ENCODE measurements around the gene GPR68.
"Not testable (repeated sequence)": the region's sequence is repeated elsewhere in the genome, so short reads cannot be mapped to it uniquely, and the experiment has no call there.

The GPR68 gene

DNA sequence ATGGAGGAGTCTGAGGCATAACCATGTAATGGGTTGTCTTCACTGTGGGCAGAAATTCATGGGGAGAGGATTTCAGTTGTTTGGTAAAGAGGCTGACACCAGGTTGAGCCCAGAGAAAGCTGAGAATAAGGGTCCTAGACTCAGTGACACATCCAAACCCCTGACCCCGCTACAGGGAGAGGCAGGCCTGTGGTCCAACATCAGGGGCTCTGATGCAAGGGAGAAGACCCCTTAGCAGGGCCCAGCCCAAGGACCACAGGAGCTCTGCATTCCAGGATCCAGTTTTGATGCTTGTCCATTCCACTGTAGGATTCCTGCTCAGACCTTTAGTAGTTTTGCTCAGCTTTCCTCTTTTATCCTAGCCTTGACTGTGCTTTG is 15.5 kb downstream of the GPR68 start:
- DNase-seq = no peak

DNA sequence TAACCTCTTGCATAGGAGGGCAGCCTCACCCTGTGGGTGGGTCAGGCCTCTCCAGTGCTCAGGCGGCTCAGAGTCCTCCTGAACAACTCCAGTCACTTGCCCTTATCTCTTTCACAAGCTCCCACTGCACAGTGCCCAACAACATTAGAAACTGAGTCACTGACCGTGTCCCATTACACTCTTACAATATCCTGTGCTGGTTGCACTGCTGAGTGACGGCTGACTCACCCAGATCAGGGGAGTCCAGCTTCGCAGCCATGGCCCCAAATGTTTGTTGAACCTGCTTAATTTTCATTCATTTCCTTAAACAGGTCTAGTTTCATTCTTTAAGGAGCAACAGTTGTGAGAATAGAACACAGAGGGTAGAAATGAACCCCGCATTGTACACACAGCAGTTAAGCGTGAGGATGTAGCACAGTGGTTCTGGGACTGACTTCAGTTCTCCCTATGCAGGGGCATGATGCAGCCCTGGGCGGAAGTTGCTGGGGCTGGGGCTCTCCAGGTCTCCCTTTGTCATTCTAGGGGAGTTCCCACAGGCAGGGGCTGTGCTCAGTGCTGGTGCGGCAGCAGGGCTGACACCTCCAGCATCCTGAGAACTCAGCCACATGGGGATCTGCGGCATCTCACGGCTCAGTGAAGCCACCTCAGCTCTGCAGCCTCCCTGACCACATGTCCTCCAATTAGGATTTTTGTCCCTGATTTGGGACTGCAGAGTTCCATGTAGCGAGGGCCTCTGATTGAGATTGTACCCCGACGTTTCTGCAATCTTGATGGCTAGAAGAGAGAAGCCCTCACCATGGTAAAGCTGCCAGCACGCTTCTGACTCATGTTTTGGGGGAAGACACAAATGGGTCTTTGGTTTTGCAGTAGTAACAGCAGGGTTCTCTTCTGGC is 16.1 kb downstream of the GPR68 start:
- no peak for DNase-seq

DNA sequence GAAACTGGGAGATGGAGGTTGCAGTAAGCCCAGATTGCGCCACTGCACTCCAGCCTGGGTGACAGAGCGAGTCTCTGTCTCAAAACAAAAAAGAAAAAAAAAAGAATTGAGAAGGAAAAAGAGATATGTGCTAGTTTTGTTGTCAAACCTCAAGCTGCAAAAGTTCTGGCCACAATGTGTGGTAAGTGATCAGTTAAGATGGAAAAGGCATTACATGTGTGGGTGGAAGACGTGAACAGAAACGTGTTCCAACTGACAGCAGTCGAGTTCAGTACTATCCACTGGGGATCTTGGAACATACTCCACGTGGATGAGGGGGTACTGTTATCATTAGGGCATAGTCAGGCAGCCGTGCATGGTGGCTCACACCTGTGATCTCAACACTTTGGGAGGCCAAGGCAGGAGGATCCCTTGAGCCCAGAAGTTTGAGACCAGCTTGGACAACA is 17.3 kb downstream of the GPR68 start:
- no peak for DNase-seq

DNA sequence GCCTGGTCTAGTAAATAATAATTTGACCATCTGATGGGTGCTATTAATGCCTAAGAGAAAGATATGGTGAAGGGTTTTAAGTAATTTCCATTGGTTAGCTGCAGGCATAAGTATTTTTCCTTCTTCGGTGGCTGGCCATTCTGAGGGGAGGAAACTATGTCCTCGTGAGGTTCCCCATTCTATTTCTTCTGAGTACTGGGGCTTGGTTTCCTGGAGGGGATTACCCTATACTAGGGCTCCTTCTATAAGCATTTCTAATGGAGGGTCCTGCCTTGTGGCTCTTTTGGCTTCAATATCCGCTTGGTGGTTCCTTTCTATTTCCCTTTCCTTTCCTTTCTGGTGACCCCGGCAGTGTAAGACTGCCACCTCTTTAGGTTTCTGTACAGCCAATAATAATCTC is 18.1 kb downstream of the GPR68 start:
- DNase-seq = not testable (repeated sequence)

DNA sequence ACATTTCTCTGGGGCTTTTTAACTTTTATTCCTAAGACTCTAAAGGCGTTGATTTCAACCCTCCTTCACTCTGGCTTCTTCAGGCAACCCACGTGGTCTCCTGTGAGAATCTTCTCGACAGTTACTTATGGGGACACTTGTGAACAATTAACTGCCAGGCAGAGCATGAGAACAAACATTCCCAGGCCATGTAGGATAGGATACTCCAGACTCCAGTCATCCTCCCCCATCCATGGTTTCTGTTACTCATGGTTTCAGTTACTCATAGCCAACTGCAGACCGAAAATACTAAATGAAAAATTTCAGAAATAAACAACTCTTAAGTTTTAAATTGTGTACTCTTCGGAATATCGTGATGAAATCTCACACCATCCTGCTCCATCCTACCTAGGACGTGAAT is 19.5 kb downstream of the GPR68 start:
- DNase-seq = no peak

DNA sequence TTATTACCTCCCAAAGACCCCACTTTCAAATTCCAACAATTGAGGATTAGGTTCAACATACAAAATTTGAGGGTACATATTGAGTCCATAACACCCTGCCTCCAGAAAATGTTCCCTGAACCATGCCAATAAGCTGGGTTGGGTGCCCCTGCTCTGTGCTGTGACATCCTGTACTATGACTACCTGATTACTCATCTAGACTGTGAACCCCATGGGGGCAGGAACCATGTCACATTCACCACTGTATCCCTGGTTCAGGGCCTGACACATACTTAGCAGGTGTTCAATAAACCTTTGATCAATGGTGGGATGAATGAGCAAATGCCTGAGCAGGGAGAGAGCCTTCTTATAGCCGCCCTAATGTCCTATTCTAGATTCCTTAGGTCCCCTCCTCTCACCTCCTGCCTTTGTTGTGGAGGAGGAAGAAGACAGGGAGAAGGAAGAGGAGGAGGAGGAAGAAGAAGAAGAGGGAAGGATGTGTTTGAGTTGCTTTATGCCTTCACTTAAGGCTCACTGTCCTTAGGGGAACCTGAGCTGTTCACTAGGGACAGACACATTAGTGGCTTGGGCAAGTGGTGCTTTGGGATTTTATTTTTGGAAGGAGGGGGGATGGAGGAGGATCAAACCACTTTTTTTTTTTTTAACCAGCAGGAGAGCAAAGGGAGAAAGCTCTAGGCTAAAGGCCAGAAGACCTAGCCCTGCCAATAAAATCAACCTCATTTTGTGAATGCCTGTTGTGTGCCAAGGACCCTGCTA is 21.3 kb downstream of the GPR68 start:
- DNase-seq = no peak

DNA sequence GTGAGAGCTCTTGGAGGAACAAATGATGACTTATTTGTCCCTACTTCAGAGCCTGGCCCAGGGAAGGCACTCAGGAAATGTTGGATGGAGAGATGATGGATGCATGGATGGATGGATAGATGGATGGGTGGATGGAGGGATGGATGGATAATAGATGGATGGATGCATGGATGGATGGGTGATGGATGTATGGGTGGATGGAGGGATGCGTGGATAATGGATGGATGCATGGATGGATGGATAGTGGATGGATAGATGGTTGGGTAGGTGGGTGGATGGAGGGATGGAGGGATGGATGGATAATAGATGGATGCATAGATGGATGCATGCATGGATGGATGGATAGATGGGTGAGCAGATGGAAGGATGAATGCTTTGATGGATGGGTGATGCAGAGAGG is 23.2 kb downstream of the GPR68 start:
- no peak for DNase-seq

DNA sequence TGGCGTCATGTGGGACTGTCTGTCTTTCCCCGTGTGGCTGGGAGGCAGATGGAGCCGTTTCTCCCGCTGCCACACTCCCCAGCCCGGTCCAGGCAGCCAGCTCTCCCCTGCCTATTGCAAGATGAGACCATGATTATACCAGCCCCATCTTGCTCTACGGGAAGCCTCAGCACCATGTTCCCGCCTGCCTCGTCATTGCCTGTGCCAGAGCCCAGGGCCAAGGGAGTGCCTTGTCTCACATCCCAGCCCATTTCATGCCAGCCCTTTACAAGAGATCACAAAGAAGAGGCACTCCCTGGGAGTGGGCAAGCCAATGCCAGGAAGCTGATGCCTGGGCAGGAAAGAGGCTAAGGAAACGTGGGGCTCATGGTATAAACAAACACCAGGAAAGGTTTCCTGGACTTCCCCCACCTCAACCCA is 23.9 kb downstream of the GPR68 start:
- peak in 3 of 51 donors; percentile 6 to 23 (median 17) for DNase-seq

DNA sequence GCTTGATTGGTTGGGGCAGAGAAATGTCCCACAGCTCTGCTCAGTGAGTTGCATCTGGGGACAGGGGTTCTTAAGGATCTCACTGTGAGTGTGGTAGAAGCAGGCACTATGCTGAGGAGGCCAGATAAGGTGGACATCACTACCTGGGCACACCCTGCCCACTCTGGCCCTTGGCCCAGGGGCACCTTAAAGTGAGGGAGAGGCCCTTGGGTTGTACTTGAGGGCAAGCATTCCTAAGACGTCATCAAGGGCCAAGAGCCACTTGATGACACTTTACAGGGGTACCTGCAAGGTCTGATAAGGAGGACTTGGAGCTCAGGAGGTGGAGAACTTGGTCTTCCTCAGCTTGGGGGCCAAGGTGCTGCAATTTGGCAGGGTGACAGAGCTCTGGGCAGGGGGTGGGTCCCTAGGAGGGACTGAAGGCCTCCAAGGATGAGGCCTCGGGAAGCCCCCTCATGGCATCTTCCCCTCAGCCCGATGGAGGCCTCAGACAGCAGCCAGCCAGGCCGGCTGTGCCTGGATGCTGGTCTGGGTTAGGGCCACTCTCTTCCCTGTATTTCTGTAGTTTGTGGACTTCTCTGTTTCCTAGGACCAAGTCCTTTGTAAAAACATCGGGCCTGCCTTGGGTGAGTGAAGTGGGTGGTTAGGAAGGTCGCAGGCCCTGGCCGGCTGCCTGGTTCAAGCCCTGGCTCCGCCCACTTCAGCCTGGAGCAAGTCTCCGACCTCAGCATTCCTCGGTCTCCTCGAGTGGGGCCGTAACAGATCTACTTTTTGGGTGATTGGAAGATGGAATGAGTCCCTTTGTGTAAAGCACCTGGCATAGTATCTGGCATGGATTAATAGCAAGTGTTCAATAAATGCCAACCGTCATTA is 24.8 kb downstream of the GPR68 start:
- DNase-seq = no peak

DNA sequence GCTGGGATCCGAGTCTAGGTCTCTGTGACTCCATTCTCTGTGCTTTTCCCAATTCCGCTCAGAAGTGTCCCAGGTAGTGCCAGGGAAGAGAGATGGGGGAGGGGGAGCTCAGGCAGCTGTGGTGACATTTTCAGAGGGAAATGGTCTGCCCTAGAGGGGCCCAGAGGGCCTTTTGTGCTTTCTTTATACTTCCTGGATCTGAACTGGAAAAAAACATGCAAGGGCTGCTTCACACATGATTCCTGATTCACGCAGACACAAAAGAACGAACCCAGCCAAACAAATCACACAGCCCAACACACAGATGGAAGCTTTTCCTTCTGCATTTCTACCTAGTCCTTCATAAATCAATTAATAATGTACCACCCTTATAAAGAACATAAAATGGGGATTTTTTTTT is 26.5 kb downstream of the GPR68 start:
- no peak for DNase-seq

DNA sequence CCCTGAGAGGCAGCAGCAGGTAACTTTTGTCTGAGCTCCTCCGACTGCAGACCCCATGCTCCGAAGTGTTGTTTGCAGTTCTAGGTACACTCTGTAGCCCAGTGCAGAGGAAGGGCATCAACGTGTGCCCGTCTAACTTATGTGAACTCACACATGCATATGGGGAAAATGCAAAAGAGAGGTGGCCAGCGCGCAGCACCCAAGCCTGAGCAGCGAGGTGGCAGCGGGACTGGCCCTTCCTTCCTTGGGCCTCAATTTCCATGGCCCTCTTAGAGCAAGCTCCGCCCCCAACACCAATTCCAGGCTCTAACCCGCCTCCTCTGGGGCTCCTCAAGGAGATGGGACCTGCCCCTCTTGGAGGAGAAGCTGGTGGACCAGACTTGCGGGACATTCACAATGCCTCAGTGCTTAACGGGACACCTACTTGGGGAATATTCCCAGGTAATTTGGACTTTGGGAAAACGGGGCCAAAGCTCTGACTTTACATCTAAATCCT is 27.7 kb downstream of the GPR68 start:
- DNase-seq = no peak

DNA sequence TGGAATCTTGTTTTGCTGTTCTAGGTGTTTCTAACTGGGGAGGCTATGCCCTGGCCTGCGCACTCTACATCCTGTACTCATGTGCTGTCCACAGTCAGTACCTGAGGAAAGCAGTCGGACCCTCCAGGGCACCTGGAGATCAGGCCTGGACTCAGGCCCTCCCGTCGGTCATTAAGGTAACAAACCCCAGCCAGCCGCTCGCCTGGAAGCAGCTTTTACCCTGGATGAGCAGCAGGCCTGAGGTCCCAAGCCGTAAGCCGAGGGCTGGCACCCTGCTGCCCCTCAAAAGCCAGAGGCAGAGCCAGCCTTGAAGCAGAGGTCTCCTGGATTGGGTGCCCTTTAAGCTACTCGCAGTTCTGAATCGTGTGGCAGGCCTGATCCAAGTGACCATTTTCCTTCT is 29.1 kb downstream of the GPR68 start:
- no peak for DNase-seq

DNA sequence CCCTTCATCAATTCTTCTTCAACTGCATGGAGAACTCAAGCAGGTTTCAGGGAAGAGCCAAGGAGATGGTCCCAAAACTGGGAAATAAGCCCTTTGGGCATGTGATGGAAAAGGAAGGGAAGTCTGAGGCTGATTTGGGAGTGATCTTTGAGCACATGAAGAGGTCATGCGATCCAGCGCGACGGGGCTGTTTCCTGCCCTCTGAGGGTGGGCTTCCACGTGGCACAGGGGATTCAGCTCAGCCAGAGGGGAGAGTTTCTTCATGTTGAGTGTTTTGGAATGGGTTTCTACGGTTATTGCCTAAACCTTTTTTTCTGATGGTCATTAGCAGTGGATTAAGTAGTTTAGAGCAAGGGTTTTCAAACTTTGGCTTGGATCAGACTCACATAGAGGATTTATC is 30.2 kb downstream of the GPR68 start:
- DNase-seq = no peak

DNA sequence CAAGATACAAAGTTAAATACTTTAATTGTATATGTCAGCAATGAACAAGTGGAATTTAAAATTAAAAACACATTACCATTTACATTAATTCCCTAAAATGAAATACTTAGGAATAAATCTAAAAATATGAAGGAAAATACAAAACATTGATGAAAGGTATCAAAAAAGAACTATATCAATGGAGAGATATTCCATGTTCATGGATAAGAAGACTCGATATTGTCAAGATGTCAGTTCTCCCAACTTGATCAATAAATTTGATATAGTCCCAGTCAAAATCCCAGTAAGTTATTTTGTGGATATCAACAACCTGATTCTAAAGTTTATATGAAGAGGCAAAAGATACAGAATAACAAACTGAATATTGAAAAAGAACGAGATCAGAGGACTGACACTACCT is 33.5 kb downstream of the GPR68 start:
- no peak for DNase-seq

DNA sequence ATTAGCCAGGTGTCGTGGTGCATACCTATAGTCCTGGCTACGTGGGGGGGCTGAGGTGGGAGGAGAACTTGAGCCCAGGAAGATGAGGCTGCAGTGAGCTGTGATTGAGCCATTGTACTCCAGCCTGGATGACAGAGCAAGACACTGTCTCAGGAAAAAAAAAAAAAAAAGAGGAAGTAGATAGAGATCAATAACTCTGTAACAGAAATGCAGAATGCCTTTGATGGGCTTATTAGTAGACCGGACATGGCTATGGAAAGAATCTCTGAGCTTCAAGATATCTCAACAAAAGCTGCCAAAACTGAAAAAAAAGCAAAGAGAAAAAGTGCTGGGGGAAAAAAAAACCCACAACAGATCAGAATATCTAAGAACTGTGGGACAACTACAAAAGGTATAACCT is 37.5 kb downstream of the GPR68 start:
- no peak for DNase-seq

DNA sequence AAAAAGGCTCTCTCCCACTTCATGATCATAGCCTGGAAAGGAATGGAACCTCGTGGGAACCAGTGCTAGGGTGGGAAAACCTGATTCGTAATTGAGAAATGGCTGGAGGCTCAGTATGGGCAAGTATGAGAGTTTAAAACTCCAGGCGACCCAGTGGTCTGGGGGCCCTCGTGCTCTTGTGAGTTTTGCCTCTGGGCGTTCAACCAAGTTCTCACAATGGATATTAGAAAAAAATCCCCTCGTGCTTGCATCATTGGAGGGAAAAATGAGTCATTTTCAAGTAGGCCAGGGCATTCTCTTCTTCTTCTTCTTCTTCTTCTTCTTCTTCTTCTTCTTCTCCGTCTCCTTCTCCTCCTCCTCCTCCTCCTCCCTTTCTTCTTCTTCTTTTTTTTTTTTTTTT is 39.0 kb downstream of the GPR68 start:
- DNase-seq = no peak

DNA sequence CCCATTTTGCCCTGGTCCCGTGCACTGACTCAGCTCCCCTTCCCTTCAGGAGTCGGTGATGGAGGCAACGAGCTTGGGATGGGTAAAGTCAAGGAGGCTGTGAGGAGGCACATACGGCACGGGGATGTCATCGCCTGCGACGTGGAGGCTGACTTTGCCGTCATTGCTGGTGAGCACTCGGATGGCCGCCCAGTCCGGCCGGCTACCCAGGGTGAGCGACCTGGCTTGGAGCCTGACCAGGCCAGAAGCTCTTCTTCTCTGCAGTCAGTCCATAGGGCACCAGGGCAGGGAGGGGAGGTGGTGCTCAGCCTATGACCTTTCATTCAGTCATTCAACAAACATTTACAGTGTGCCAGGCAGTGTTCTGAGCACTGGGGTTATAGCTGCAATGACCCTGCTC is 39.8 kb downstream of the GPR68 start:
- DNase-seq = no peak

DNA sequence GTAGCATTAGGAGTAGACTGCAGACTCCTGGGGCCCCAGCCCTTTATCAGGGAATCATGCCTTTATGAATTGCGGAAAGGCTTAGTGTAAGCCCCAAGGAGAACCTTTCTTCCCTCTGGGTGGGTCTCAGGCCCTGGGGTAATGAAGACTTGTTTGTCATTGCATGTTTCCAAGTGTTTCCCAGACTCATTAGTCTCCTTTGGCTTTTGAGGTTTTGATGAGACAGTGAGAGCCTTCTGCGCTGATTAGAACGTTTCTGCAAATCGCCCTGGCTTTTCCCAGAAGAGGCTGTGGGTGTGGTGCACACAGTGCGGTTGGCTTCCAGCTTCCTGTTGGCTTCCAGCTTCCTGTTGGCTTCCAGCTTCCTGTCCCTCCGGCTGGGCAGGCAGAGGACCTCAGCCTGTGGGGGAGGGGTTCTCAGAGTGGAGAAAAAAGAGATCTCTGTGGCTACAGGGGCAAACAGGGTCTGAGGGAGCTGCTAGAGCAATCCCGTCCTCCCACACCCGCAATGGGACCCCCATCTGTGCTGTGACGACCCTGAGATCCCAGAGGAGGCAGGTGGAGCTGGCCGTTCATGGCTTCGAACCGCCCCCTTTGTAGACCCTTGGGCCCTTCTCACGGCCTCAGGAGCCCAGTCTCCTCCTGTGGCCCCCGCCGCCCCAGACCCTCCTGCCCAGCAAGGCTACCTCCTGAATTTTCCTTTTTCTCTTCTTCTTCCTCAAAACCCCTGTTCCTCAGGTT is 42.1 kb downstream of the GPR68 start:
- DNase-seq = no peak

DNA sequence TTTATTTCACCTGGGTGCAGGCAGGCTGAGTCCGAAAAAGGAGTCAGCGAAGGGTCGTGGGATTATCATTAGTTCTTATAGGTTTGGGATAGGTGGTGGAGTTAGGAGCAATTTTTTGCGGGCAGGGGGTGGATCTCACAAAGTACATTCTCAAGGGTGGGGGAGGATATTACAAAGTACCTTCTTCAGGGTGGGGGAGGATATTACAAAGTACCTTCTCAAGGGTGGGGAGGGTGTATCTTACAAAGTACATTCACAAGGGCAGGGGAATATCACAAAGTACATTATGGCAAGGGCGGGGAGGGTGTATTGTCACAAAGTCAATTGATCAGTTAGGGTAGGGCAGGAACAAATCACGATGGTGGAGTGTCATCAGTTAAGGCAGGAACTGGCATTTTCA is 43.7 kb downstream of the GPR68 start:
- not testable (repeated sequence) for DNase-seq

DNA sequence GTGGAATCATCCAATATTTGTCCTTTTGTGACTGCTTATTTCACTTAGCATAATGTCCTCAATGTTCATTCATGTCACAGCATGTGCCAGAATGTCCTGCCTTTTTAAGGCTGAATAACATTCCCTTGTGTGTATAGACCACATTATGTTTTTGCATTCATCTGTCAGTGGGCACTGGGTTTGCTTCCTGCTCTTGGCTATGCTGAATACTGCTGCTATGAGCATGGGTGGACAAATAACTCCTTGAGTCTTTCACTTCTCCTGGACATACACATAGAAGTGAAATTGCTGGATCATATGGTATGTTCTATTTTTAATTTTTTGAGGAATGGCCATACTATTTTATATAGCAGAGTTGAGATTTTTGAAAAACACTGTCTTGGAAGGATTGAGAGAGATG is 46.9 kb downstream of the GPR68 start:
- DNase-seq = no peak

DNA sequence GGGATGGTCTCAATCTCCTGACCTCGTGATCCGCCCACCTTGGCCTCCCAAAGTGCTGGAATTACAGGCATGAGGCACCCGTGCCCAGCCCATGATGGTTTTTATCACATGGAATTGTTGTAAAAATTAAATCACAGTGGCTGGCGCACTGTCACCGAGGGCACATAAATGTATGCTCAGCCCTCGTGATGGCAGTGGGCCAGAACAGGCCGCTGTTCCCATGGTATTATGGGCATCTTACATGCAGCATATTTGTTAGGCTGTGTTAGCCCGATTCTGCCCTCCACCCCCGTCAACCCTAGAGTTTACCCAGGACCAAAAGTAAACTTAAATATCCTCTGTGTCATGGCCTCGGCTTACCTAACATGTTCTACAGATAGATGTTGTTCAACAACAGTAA is 48.6 kb downstream of the GPR68 start:
- DNase-seq = no peak

Data from hypothalamus (tissue), 51 donors.